Right lobe of liver (tissue), 6 donors: ENCODE data around the gene TMEM245. TPM values are rescaled to one million over a fixed set of nuclear protein-coding genes. Genes with fewer than 3 reads are reported as not detected.

ENCODE experiments used
- ATAC-seq, 4 donors: fragments of 200-7000 bp; cut with Tn5 transposase; one replicate each; pipeline ENCODE4 v1.9.1; 2020; ENCODE audit warnings: mild to moderate bottlenecking in 4 of 4, moderate library complexity in 4 of 4
- DNase-seq, 3 donors: peaks; one replicate each; pipeline ENCODE4 v3.0.0-alpha.2; 2020
- H3K27ac ChIP-seq, 3 donors: fragments of 200-600 bp; one replicate each; pipeline ENCODE4 v1.8.0; 2022
- H3K27me3 ChIP-seq, 2 donors: fragments of 200-600 bp; one replicate each; pipeline ENCODE4 v1.8.0; 2022
- H3K36me3 ChIP-seq, 4 donors: fragments of 200-600 bp; sonication (generic) in 1 of 4; one replicate each; pipeline versions ENCODE4 v1.5.1 to v1.8.0; 2017 to 2022; ENCODE audit warnings: control low read depth in 1 of 4
- H3K4me1 ChIP-seq, 4 donors: fragments of 200-600 bp; sonication (generic) in 1 of 4; one replicate each; pipeline versions ENCODE4 v1.5.1 to v1.8.0; 2017 to 2022; ENCODE audit warnings: control low read depth in 1 of 4
- H3K4me3 ChIP-seq, 3 donors: fragments of 200-600 bp; one replicate each; pipeline ENCODE4 v1.8.0; 2022
- H3K9me3 ChIP-seq, 4 donors: fragments of 200-600 bp; sonication (generic) in 1 of 4; one replicate each; pipeline versions ENCODE4 v1.5.1 to v1.8.0; 2017 to 2022; ENCODE audit warnings: control low read depth in 1 of 4
- POLR2A ChIP-seq: fragments of 450-650 bp; IDR thresholded peaks from one replicate; pipeline ENCODE4 v1.6.1; 2017; ENCODE audit warnings: antibody characterized with exemption, mild to moderate bottlenecking
- WGBS: methylation state at CpG from one replicate; pipeline ENCODE4 v1.1.6; 2018; ENCODE audit warnings: low coverage, low lambda C conversion rate; ENCODE audit not compliant: insufficient coverage; ENCODE audit errors: missing lambda C conversion rate; 5-methylcytosine and 5-hydroxymethylcytosine counted together
- intact Hi-C, 2 donors: fragments of 100-400 bp; cut with DNase I; formaldehyde crosslinking; loops; one replicate each; pipeline versions ENCODE4 v1.11.2 to v1.14.1; 2022
- total RNA-seq, 6 experiments: library from RNA; depleted of rRNA in 2 of 6; stranded (reverse); fragments of >200 nt in 2 of 6; fragmentation: NEBNext Ultra II Directional in 3 of 6; extraction: Animal tissue kit (Norgen Biotek cat#: 25700) in 3 of 6; gene quantifications; one replicate each; pipeline versions ENCODE4 v1.1.0 to v1.2.4, GENCODE V29; 2016 to 2023
- TF ChIP-seq, protein P1 (sequence below), 4 donors: fragments of 200-600 bp in 3 of 4; fragments of 450-650 bp in 1 of 4; IDR thresholded peaks; one replicate each; pipeline versions ENCODE4 v1.5.1 to v1.8.0; 2016 to 2022; ENCODE audit warnings: antibody characterized with exemption in 4 of 4, mild to moderate bottlenecking in 2 of 4
- donor health status: DM: no; HTN: yes; CAD: no.
- donor health status: DM: no; HTN: no; CAD: no.
- donor health status: DM: no; HTN: no; CAD: no.
- donor health status: DM: no; HTN: yes; CAD: no.
- donor health status: DM: no; HTN: yes; CAD: no.

The TMEM245 gene
- total RNA-seq, 6 experiments from 2014 or later = 24.7 to 39.5 (median 36.8) TPM

DNA sequence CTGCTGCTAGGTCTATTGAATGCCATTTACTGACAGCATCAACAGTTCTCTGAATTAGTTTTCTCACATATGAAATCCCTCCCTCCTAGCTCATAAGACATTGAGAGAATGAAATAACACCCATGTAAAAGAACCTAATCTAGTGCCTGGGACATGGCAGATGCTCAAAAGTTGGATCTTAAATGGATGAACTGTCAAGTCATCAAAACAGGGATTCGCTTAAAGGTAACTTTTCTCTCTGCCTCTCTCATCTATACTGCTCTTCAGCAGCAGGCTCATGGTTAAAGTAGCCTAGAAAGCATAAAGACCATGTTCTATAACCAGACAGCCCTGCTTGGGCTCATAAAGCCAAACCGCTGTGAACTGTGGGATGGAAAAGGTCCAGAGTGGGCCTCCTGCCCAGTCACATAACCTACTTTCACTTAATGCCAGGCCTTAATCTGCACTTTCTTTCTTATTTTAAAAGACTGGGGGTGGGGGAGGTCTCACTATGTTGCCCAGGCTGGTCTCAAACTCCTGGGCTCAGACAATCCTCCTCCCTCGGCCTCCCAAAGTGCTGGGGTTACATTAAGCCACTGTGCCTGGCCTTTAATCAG, 3.7 kb downstream of the TMEM245 start:
- 48% methylated on average over 3 of the region's 3 CpGs for WGBS
- ATAC-seq (peak; percentile 5 to 37 (median 20)), DNase-seq (peak; percentile 34 to 85 (median 78))
- H3K27ac ChIP-seq = peak overlapping the region; percentile 89 to 98 (median 93)
- no peaks in the 10 kb centered on the region for H3K27me3 ChIP-seq
- no peaks in the 10 kb centered on the region for H3K36me3 ChIP-seq
- intact Hi-C loops = no loop called here
- no peak for TF ChIP-seq POLR2A
- TF ChIP-seq, protein P1, sequence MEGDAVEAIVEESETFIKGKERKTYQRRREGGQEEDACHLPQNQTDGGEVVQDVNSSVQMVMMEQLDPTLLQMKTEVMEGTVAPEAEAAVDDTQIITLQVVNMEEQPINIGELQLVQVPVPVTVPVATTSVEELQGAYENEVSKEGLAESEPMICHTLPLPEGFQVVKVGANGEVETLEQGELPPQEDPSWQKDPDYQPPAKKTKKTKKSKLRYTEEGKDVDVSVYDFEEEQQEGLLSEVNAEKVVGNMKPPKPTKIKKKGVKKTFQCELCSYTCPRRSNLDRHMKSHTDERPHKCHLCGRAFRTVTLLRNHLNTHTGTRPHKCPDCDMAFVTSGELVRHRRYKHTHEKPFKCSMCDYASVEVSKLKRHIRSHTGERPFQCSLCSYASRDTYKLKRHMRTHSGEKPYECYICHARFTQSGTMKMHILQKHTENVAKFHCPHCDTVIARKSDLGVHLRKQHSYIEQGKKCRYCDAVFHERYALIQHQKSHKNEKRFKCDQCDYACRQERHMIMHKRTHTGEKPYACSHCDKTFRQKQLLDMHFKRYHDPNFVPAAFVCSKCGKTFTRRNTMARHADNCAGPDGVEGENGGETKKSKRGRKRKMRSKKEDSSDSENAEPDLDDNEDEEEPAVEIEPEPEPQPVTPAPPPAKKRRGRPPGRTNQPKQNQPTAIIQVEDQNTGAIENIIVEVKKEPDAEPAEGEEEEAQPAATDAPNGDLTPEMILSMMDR (IDR thresholded peaks at IDR 0.05) = no peak
- no peaks in the 10 kb centered on the region for H3K9me3 ChIP-seq
- peaks cover 0 to 60% (median 18%) of the 10 kb centered on the region in 4 donors for H3K4me1 ChIP-seq
- H3K4me3 ChIP-seq = no peak overlapping the region

DNA sequence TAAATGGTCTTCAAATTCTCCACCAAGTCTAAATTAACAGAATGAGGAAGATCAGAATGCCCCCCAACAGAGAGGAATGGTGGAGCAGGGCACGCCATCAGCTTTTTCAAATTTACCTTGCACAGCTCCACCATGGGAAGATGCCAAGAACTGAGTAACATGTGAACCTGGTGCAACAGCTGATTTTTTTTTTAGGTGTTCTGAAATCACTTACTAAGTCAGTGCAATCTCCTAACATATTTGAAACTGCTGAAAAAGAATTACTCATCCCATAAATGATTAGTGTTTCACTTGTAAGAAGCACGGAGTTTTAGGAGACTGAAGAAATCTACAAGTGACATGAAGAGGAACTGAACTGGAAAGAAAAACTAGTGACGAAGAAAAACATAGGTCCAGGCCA, 5.1 kb downstream of the TMEM245 start:
- Histone ChIP-seq H3K27me3 (no peaks in the 10 kb centered on the region), H3K4me1 (peaks cover 0 to 71% (median 18%) of the 10 kb centered on the region in 4 donors), H3K27ac (peak overlapping the region in 2 of 3 donors; percentile 93 to 98), H3K36me3 (no peaks in the 10 kb centered on the region), H3K4me3 (no peak overlapping the region), H3K9me3 (no peaks in the 10 kb centered on the region)
- peak in 3 of 4 donors; percentile 10 to 23 (median 21) for ATAC-seq
- no peak for DNase-seq
- intact Hi-C loops = no loop called here
- WGBS = 33% methylated on average over 3 of the region's 3 CpGs
- TF ChIP-seq POLR2A = no peak
- TF ChIP-seq, protein P1 (IDR thresholded peaks at IDR 0.05) = no peak

DNA sequence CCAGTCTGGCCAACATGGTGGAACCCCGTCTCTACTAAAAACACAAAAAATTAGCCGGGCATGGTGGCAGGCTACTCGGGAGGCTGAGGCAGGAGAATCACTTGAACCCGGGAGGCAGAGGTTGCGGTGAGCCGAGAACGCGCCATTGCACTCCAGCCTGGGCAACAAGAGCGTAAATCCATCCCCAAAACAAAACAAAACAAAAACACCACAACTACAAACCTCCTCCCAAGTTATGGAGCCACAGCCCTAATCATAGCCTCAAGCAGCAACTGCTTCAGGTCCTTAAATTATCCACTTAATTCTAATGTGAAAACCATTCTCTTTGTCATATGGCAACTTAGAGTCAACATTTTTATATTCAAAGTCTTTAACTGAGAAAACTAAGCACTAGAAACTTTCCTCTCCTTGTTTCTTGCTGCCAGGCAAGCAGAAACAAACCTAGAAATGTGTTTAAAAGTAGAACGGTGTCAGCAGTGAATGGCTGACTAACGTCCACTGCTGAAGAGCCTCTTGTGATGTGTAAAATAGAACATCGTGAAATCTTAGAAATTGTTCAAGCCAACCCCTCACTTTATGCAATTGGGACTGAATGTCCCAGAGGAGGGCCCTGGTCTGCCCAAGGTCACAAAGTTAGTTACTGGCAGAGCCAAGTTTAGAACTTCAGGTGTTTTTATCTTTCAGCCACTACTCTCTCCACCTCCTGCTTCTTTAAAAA, 5.7 kb downstream of the TMEM245 start:
- TF ChIP-seq POLR2A = no peak
- TF ChIP-seq, protein P1 (IDR thresholded peaks at IDR 0.05) = no peak
- H3K27me3 ChIP-seq = no peaks in the 10 kb centered on the region
- peak overlapping the region in 2 of 3 donors; percentile 93 to 98 for H3K27ac ChIP-seq
- no peaks in the 10 kb centered on the region for H3K36me3 ChIP-seq
- H3K9me3 ChIP-seq = no peaks in the 10 kb centered on the region
- H3K4me1 ChIP-seq = peaks cover 0 to 77% (median 20%) of the 10 kb centered on the region in 4 donors
- H3K4me3 ChIP-seq = no peak overlapping the region
- intact Hi-C loops = no loop called here
- DNase-seq = no peak
- ATAC-seq = peak in 2 of 4 donors; percentile 5 to 25
- WGBS = 77% methylated on average over 12 of the region's 12 CpGs

DNA sequence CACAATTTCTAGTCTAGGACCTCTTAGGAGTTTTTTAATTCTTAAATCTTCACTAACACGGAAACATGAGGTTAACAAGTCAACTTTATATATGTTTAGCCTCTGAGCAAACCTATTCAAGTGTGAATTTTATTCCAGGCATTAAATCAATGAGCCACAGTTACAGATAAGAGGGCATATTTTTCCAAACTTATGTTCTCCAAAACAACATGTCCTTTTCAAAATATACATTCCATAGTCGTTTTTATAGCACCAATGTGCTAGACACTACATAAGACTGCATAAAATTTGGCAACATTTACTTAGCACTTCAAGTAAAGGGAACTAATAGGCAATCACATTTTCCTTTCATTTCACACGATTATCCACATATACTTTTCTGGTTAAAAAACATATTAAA, 6.5 kb downstream of the TMEM245 start:
- Histone ChIP-seq H3K4me1 (peaks cover 0 to 82% (median 22%) of the 10 kb centered on the region in 4 donors), H3K36me3 (no peaks in the 10 kb centered on the region), H3K27ac (peak overlapping the region in 1 of 3 donors; percentile 98), H3K4me3 (no peak overlapping the region), H3K9me3 (no peaks in the 10 kb centered on the region), H3K27me3 (no peaks in the 10 kb centered on the region)
- no peak for TF ChIP-seq POLR2A
- TF ChIP-seq, protein P1 (IDR thresholded peaks at IDR 0.05) = no peak
- ATAC-seq = no peak
- no peak for DNase-seq
- intact Hi-C loops = no loop called here
- 54% methylated on average over 3 of the region's 3 CpGs for WGBS
